Body of pancreas (tissue), 4 donors: Measurements from ENCODE around the gene TRAPPC13. TPM values are rescaled to one million over a fixed set of nuclear protein-coding genes. Genes with fewer than 3 reads are reported as not detected.
"Not testable (repeated sequence)": the region's sequence is repeated elsewhere in the genome, so short reads cannot be mapped to it uniquely, and the experiment has no call there.

Experiments
- ATAC-seq: fragments of 150-250 bp; one replicate; pipeline ENCODE4 v1.9.1; 2016
- DNase-seq, 4 donors: peaks; one replicate each; pipeline ENCODE4 v3.0.0-alpha.2; 2019
- H3K27ac ChIP-seq, 4 donors: fragments of 200-600 bp; sonication (generic); 1 replicate in 3 of 4; 2 replicates in 1 of 4; pipeline versions ENCODE4 v1.5.1 to v1.6.1; 2016 to 2019; ENCODE audit warnings: mild to moderate bottlenecking in 1 of 4, mixed read lengths in 1 of 4, moderate library complexity in 1 of 4
- H3K27me3 ChIP-seq, 2 donors: fragments of 200-600 bp; sonication (generic); one replicate each; pipeline ENCODE4 v1.6.0; 2016; ENCODE audit warnings: mild to moderate bottlenecking in 1 of 2
- H3K36me3 ChIP-seq, 2 donors: fragments of 200-600 bp; sonication (generic); replicated peaks in 1 of 2; 2 replicates each; pipeline ENCODE4 v1.5.1; 2016; ENCODE audit warnings: low read depth in 2 of 2; ENCODE audit not compliant: insufficient read depth in 1 of 2
- H3K4me1 ChIP-seq: fragments of 200-600 bp; sonication (generic); one replicate; pipeline ENCODE4 v1.6.0; 2016
- H3K4me3 ChIP-seq, 2 donors: fragments of 200-600 bp; sonication (generic); 1 replicate in 1 of 2; 2 replicates in 1 of 2; pipeline ENCODE4 v1.5.1; 2016 to 2019
- H3K9me3 ChIP-seq, 3 donors: fragments of 200-600 bp; sonication (generic); 1 replicate in 2 of 3; 2 replicates in 1 of 3; pipeline ENCODE4 v1.5.1; 2016
- POLR2A ChIP-seq, 3 donors: fragments of 450-650 bp; IDR thresholded peaks; one replicate each; pipeline ENCODE4 v1.6.1; 2016; ENCODE audit warnings: antibody characterized with exemption in 3 of 3, mild to moderate bottlenecking in 2 of 3
- WGBS, 2 donors: methylation state at CpG; one replicate each; pipeline ENCODE4 v1.1.5; 2017; 5-methylcytosine and 5-hydroxymethylcytosine counted together
- intact Hi-C: fragments of 100-400 bp; cut with DNase I; formaldehyde crosslinking; loops from one replicate; pipeline ENCODE4 v1.15.1; 2023
- total RNA-seq, 2 donors: library from RNA; depleted of rRNA; stranded (reverse); fragments of >200 nt; gene quantifications; one replicate each; pipeline ENCODE4 v1.1.0, GENCODE V29; 2016
- TF ChIP-seq, protein P1 (sequence below), 7 experiments: fragments of 450-650 bp in 4 of 7; fragments of 200-600 bp in 3 of 7; sonication (generic) in 3 of 7; IDR thresholded peaks; one replicate each; pipeline ENCODE4 v1.5.1; 2016 to 2019; ENCODE audit warnings: antibody characterized with exemption in 7 of 7

The TRAPPC13 gene
- total RNA-seq, 2 donors from 2014 or later: 5.6 to 10.9 TPM

DNA sequence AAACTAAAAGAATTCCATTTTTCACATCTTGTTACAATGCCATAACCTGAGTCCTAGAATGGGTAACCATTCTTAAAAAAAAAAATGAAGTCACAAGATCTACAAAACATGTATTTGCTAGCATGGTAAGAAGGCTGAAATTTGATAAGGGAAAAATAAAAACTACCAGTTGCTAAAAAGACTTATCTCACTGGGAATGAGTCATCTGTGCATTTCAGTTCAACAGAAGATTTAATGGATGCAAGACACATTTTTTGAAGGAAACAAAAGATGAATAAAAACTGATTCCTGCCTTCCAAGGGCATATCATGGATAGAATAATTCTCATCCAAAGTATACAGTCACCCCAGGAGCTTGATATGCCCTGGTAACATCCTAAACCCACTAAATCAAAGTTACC is 49.9 kb downstream of the TRAPPC13 start:
- H3K36me3 ChIP-seq: no peaks in the 10 kb centered on the region
- no peaks in the 10 kb centered on the region for H3K9me3 ChIP-seq
- H3K27me3 ChIP-seq: no peaks in the 10 kb centered on the region
- TF ChIP-seq POLR2A (IDR thresholded peaks at IDR 0.05): no peak
- intact Hi-C loops: no loop called here
- no peak overlapping the region for H3K27ac ChIP-seq
- no peak overlapping the region for H3K4me3 ChIP-seq
- no peak for ATAC-seq
- no peaks in the 10 kb centered on the region for H3K4me1 ChIP-seq
- no peak for DNase-seq

DNA sequence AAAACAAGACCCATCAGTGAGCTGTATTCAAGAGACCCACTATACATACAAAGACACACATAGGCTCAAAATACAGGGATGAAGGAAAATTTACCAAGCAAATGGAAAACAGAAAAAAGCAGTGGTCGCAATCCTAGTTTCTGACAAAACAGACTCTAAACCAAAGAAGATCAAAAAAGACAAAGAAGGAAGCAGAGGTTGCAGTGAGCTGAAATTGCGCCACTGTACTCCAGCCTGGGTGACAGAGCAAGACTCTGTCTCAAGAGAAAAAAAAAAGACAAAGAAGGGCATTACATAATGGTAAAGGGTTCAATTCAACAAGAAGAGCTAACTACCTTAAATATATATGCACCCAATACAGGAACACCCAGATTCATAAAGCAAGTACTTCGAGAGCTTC is 51.2 kb downstream of the TRAPPC13 start:
- ATAC-seq, intact Hi-C loops, H3K4me3 ChIP-seq, H3K27ac ChIP-seq, H3K4me1 ChIP-seq, DNase-seq, H3K36me3 ChIP-seq, H3K27me3 ChIP-seq, H3K9me3 ChIP-seq: not testable (repeated sequence)
- 84 to 95% methylated on average over 3 of the region's 3 CpGs for WGBS, 2 donors

DNA sequence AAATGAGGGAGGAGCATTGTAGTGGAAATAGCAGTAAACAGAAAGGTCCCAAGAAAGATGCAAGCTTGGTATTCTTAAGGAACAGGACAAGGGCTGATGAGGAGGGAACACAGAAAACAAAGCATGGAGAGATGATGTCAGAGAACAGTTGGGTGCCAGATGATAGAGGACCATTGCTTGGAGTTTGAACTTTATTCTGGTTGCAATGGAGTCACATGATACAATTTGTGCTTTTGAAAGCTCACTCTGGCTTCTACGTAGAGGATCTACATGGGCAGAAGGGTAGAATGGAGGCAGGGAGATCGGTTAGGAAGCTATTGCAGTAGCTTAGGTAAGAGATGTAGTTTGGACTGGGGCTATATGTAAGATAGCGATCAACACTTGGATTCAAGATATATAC is 57.3 kb downstream of the TRAPPC13 start:
- Histone ChIP-seq H3K4me3 (no peak overlapping the region), H3K27me3 (no peaks in the 10 kb centered on the region), H3K36me3 (no peaks in the 10 kb centered on the region), H3K27ac (no peak overlapping the region), H3K9me3 (no peaks in the 10 kb centered on the region), H3K4me1 (no peaks in the 10 kb centered on the region)
- no peak for DNase-seq
- no peak for ATAC-seq
- 82 to 95% methylated on average over 3 of the region's 3 CpGs for WGBS, 2 donors
- intact Hi-C loops: no loop called here
- TF ChIP-seq, protein P1, sequence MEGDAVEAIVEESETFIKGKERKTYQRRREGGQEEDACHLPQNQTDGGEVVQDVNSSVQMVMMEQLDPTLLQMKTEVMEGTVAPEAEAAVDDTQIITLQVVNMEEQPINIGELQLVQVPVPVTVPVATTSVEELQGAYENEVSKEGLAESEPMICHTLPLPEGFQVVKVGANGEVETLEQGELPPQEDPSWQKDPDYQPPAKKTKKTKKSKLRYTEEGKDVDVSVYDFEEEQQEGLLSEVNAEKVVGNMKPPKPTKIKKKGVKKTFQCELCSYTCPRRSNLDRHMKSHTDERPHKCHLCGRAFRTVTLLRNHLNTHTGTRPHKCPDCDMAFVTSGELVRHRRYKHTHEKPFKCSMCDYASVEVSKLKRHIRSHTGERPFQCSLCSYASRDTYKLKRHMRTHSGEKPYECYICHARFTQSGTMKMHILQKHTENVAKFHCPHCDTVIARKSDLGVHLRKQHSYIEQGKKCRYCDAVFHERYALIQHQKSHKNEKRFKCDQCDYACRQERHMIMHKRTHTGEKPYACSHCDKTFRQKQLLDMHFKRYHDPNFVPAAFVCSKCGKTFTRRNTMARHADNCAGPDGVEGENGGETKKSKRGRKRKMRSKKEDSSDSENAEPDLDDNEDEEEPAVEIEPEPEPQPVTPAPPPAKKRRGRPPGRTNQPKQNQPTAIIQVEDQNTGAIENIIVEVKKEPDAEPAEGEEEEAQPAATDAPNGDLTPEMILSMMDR (IDR thresholded peaks at IDR 0.05): no peak
- TF ChIP-seq POLR2A (IDR thresholded peaks at IDR 0.05): no peak

DNA sequence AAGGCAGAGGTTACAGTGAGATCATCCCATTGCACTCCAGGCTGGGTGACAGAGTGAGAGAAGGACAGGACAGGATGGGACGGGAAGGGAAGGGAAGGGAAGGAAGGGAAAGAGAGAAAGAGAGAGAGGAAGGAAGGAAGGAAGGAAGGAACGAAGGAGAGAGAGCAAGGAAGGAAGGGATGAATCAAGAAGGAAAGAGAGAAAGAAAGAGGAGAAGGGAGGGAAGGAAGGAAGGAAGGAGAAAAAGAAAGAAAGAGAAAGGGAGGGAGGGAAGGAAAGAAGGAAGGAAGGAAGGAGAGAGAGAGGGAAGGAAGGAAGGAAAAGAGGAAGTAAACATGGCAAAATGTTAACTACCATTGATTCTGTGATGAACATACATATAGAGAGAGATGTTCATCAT is 68.3 kb downstream of the TRAPPC13 start:
- H3K4me1 ChIP-seq: no peaks in the 10 kb centered on the region
- H3K27ac ChIP-seq: no peak overlapping the region
- no peak overlapping the region for H3K4me3 ChIP-seq
- TF ChIP-seq POLR2A (IDR thresholded peaks at IDR 0.05): no peak
- TF ChIP-seq, protein P1 (IDR thresholded peaks at IDR 0.05): no peak
- H3K9me3 ChIP-seq: no peaks in the 10 kb centered on the region
- 67 to 91% methylated on average over 2 of the region's 2 CpGs for WGBS, 2 donors
- DNase-seq (no peak), ATAC-seq (no peak)
- intact Hi-C loops: no loop called here
- H3K27me3 ChIP-seq: no peaks in the 10 kb centered on the region
- H3K36me3 ChIP-seq: peaks cover 0 to 2% of the 10 kb centered on the region in 2 donors

DNA sequence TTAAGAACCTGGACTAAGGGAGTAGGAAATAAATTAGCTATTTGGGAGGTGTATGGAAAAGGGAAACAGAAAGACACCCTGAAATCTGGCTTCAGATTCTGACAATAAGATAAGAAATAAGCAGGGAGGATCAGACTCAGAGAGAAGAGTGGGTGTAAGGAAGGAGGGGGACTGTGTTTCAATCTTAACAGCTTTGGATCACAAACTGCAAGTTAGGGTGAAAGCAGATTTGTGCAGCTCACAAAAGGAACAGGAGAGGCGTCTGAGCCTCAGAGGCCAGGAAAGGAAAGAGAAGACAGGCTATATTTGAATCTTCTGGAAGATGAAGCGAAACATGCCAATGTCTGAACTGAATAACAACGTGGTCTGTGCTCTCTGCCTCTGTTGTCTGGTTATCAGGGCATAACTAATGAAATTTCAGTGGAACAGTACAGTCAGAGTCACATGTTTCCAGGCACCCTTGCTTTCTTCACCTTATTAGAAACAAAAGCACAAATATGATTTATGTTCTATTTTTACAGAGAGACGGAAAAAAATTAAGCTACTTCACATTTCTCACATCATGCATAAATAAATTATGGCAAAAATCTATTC is 70.4 kb downstream of the TRAPPC13 start:
- H3K36me3 ChIP-seq: peaks cover 0 to 2% of the 10 kb centered on the region in 2 donors
- DNase-seq: no peak
- no peak overlapping the region for H3K4me3 ChIP-seq
- TF ChIP-seq, protein P1 (IDR thresholded peaks at IDR 0.05): no peak
- TF ChIP-seq POLR2A (IDR thresholded peaks at IDR 0.05): no peak
- H3K9me3 ChIP-seq: no peaks in the 10 kb centered on the region
- H3K27ac ChIP-seq: no peak overlapping the region
- H3K4me1 ChIP-seq: no peaks in the 10 kb centered on the region
- no peaks in the 10 kb centered on the region for H3K27me3 ChIP-seq
- WGBS, 2 donors: 87 to 90% methylated on average over 4 of the region's 4 CpGs
- intact Hi-C loops: no loop called here
- no peak for ATAC-seq

DNA sequence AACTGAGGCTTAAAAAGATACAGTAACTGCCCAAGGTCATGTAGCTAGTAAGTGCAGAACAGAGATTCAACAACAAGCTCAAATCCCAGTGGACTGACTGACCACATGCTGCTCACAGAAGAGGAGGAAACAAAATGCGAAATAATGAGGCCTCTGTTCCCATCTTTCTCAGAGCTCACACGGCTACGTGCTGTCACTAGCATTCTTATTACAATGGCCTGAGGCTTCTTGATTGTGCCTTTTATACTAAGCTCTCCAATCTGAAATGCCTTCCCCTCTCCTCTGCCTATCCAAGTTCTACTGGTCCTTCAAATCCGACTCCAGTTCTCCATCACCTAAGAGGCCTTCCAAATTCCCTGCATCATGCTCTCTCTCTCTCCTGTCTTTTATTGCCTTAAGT is 71.1 kb downstream of the TRAPPC13 start:
- Histone ChIP-seq H3K4me1 (no peaks in the 10 kb centered on the region), H3K27me3 (no peaks in the 10 kb centered on the region), H3K4me3 (no peak overlapping the region), H3K27ac (no peak overlapping the region), H3K9me3 (no peaks in the 10 kb centered on the region), H3K36me3 (no peaks in the 10 kb centered on the region)
- 88 to 93% methylated on average over 4 of the region's 4 CpGs for WGBS, 2 donors
- TF ChIP-seq, protein P1 (IDR thresholded peaks at IDR 0.05): no peak
- TF ChIP-seq POLR2A (IDR thresholded peaks at IDR 0.05): no peak
- intact Hi-C loops: no loop called here
- ATAC-seq: no peak
- DNase-seq: no peak
